DOHH2 (cell line): Measurements from ENCODE around the gene FCRL5.
A peak's percentile ranks its signal among the peaks of the same experiment; 100 is the strongest.

Experiments used
- H3F3A ChIP-seq: fragments of 200-600 bp; sonication (generic), shearing (Covaris generic); 2 replicates; pipeline ENCODE4 v1.6.0; 2016; ENCODE audit warnings: antibody characterized with exemption, mild to moderate bottlenecking; ENCODE audit not compliant: control insufficient read depth, insufficient read depth
- H3K27ac ChIP-seq: fragments of 200-600 bp; sonication (generic); 2 replicates; pipeline ENCODE4 v1.5.1; 2014; ENCODE audit warnings: low read depth, mild to moderate bottlenecking, low read length, moderate library complexity
- H3K27me3 ChIP-seq: fragments of 200-600 bp; sonication (generic); 2 replicates; pipeline ENCODE4 v1.6.1; 2014; ENCODE audit warnings: mild to moderate bottlenecking, low read length, mixed read lengths; ENCODE audit not compliant: control insufficient read depth
- H3K36me3 ChIP-seq: fragments of 200-600 bp; sonication (generic); 2 replicates; pipeline ENCODE4 v1.6.1; 2014; ENCODE audit warnings: mild to moderate bottlenecking, low read length, moderate library complexity, mixed read lengths; ENCODE audit not compliant: control insufficient read depth
- H3K4me1 ChIP-seq: fragments of 200-600 bp; sonication (generic); 2 replicates; pipeline ENCODE4 v1.6.1; 2014; ENCODE audit warnings: mild to moderate bottlenecking, low read length, mixed read lengths; ENCODE audit not compliant: control insufficient read depth
- H3K4me2 ChIP-seq: fragments of 200-600 bp; sonication (generic); 2 replicates; pipeline ENCODE4 v1.6.0; 2014; ENCODE audit warnings: mild to moderate bottlenecking, low read length, moderate library complexity
- H3K4me3 ChIP-seq: fragments of 200-600 bp; sonication (generic); 2 replicates; pipeline ENCODE4 v1.5.1; 2014; ENCODE audit warnings: mild to moderate bottlenecking, low read length, mixed read lengths
- H3K79me2 ChIP-seq: fragments of 200-600 bp; sonication (generic); 2 replicates; pipeline ENCODE4 v1.6.1; 2014; ENCODE audit warnings: mild to moderate bottlenecking, low read length, mixed read lengths; ENCODE audit not compliant: control insufficient read depth
- H3K9me2 ChIP-seq: fragments of 200-600 bp; sonication (generic); replicated peaks from 2 replicates; pipeline ENCODE4 v1.6.1; 2014; ENCODE audit warnings: mild to moderate bottlenecking, low read length, mixed read lengths; ENCODE audit not compliant: control insufficient read depth
- H3K9me3 ChIP-seq: fragments of 200-600 bp; sonication (generic); 2 replicates; pipeline ENCODE4 v1.6.1; 2014; ENCODE audit warnings: antibody characterized with exemption, low read length, mixed read lengths; ENCODE audit not compliant: control insufficient read depth, insufficient read depth
- H4K20me1 ChIP-seq: fragments of 200-600 bp; sonication (generic); 2 replicates; pipeline ENCODE4 v1.6.0; 2014; ENCODE audit warnings: low read depth, mild to moderate bottlenecking, antibody characterized with exemption, low read length, moderate library complexity; ENCODE audit not compliant: control insufficient read depth, insufficient read depth
- EZH2phosphoT487 ChIP-seq: fragments of 200-600 bp; sonication (generic); IDR thresholded peaks from 2 replicates; pipeline ENCODE4 v1.6.1; 2017; ENCODE audit warnings: borderline replicate concordance, mild to moderate bottlenecking, antibody characterized with exemption, low read length, moderate library complexity, mixed read lengths
- TF ChIP-seq, protein P1 (sequence below): fragments of 200-600 bp; sonication (generic); IDR thresholded peaks from one replicate; pipeline ENCODE4 v1.5.1; 2014; ENCODE audit warnings: antibody characterized with exemption, mild to moderate bottlenecking, low read depth, low read length; ENCODE audit not compliant: poor library complexity, severe bottlenecking

Gene FCRL5

DNA sequence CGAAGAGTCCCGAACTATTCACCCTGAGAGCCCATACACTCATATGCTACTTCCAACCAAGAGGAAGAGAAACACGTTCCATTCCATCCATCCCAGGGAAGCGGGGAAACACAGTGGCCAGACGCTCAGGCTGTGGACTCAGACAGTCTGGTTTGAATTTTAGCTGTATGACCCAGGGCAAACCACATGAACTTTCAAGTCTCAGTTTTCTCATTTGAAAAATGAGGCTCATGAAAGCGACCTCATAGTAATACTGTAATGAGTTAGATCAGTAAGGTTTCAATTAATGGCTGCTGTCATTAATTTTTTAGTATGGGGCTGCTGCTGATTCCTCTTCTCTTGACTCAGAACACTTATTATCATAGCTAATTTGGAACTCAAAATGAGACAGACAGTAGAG is 44.1 kb upstream of the FCRL5 start:
- Histone ChIP-seq H4K20me1 (no peaks in the 10 kb centered on the region), H3F3A (peaks cover 9% of the 10 kb centered on the region), H3K79me2 (no peaks in the 10 kb centered on the region), H3K4me1 (peaks cover 55% of the 10 kb centered on the region), H3K36me3 (no peaks in the 10 kb centered on the region), H3K27ac (no peak overlapping the region), H3K9me2 (no peaks in the 10 kb centered on the region), H3K9me3 (no peaks in the 10 kb centered on the region), H3K27me3 (no peaks in the 10 kb centered on the region), H3K4me2 (peak overlapping the region; percentile 75; the same call in 1 of the 2 replicates), H3K4me3 (no peak overlapping the region)
- TF ChIP-seq EZH2phosphoT487, result no peak
- TF ChIP-seq, protein P1, sequence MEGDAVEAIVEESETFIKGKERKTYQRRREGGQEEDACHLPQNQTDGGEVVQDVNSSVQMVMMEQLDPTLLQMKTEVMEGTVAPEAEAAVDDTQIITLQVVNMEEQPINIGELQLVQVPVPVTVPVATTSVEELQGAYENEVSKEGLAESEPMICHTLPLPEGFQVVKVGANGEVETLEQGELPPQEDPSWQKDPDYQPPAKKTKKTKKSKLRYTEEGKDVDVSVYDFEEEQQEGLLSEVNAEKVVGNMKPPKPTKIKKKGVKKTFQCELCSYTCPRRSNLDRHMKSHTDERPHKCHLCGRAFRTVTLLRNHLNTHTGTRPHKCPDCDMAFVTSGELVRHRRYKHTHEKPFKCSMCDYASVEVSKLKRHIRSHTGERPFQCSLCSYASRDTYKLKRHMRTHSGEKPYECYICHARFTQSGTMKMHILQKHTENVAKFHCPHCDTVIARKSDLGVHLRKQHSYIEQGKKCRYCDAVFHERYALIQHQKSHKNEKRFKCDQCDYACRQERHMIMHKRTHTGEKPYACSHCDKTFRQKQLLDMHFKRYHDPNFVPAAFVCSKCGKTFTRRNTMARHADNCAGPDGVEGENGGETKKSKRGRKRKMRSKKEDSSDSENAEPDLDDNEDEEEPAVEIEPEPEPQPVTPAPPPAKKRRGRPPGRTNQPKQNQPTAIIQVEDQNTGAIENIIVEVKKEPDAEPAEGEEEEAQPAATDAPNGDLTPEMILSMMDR, result no peak

DNA sequence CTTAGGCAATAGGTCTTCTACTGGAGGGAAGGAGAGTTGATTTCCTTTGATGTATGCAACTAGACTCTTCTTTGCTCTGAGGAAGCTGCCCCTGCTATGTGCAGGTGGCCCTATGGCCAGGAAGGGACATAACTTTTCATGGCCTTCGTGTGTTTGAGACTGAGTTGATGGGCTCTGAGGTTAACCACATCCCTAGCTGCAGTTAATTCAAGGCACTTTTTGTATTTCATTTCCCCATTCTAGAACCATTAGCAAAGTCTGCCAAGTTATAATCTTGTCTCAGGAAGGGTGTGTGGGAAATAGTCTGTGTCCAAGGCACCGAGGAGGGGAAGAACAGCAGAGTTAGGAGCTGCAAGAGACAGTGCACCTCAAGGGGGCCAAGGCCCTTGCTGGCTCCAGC is 43.0 kb upstream of the FCRL5 start:
- H4K20me1 ChIP-seq, result no peaks in the 10 kb centered on the region
- H3K4me1 ChIP-seq, result peaks cover 57% of the 10 kb centered on the region
- peak overlapping the region; percentile 43 for H3K27ac ChIP-seq
- H3K9me2 ChIP-seq, result no peaks in the 10 kb centered on the region
- H3K27me3 ChIP-seq, result no peaks in the 10 kb centered on the region
- TF ChIP-seq EZH2phosphoT487, result no peak
- TF ChIP-seq, protein P1, result no peak
- peak overlapping the region; percentile 59 for H3K4me3 ChIP-seq
- H3F3A ChIP-seq, result peaks cover 9% of the 10 kb centered on the region
- no peaks in the 10 kb centered on the region for H3K9me3 ChIP-seq
- no peaks in the 10 kb centered on the region for H3K36me3 ChIP-seq
- no peaks in the 10 kb centered on the region for H3K79me2 ChIP-seq
- H3K4me2 ChIP-seq, result peak overlapping the region; percentile 75

DNA sequence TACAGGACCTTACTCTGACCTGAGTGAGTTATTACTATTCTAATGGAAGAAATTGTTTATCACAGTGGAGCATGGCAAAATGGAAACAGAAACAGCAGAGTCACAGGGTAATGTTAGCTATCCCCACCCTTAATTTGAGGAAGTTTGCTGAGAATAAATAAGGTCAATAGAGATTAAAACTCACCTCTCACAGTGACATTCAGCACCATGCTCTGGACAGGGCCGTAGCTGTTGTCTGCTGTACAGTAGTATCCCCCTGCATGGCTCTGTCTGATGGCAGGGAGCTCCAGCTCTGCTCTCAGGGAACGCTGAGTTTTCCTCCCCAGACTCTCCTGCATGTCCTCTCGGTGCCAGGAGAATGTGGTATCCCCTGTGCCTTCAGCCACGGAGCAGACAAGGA is 33.7 kb upstream of the FCRL5 start:
- Histone ChIP-seq H3K4me3 (no peak overlapping the region), H3F3A (no peaks in the 10 kb centered on the region), H3K9me2 (no peaks in the 10 kb centered on the region), H3K4me1 (peaks cover 9% of the 10 kb centered on the region), H3K4me2 (no peak overlapping the region), H3K27ac (no peak overlapping the region), H3K36me3 (no peaks in the 10 kb centered on the region), H3K9me3 (no peaks in the 10 kb centered on the region), H4K20me1 (no peaks in the 10 kb centered on the region), H3K79me2 (no peaks in the 10 kb centered on the region), H3K27me3 (no peaks in the 10 kb centered on the region)
- TF ChIP-seq, protein P1, result no peak
- TF ChIP-seq EZH2phosphoT487, result no peak
